HG02970 (cell line): ENCODE measurements around the gene KRT7.
A peak's percentile ranks its signal among the peaks of the same experiment; 100 is the strongest.
"Not testable (repeated sequence)": the region's sequence is repeated elsewhere in the genome, so short reads cannot be mapped to it uniquely, and the experiment has no call there.

Experiments used
- ATAC-seq: cut with Tn5 transposase; IDR thresholded peaks from one replicate; pipeline ENCODE4 v1.9.1; 2021; ENCODE audit warnings: mild to moderate bottlenecking, moderate library complexity, moderate number of reproducible peaks; ENCODE audit not compliant: unreplicated experiment, low FRiP score

KRT7 gene

GRCh38 chr12:52268212-52268611, 35.2 kb downstream of the KRT7 start:
- ATAC-seq = no peak

- ATAC-seq = no peak
Observed at GRCh38 chr12:52270541-52271070, 37.6 kb downstream of the KRT7 start.

- ATAC-seq = no peak
Observed at GRCh38 chr12:52271158-52271557, 38.1 kb downstream of the KRT7 start.

GRCh38 chr12:52274521-52275120, 41.6 kb downstream of the KRT7 start, which contains the start of gene KRT86:
TSS of gene KRT86 (plus strand) at chr12:52274645. CDS start at chr12:52301917, 27,272 bp downstream.
- ATAC-seq = no peak

- no peak for ATAC-seq
Observed at GRCh38 chr12:52275686-52276085, 42.6 kb downstream of the KRT7 start.

- no peak for ATAC-seq
Observed at GRCh38 chr12:52277486-52278245, 44.6 kb downstream of the KRT7 start.

- ATAC-seq = peak; percentile 78
Observed at GRCh38 chr12:52278575-52279421, 45.8 kb downstream of the KRT7 start.

GRCh38 chr12:52279422-52280318, 46.6 kb downstream of the KRT7 start:
- no peak for ATAC-seq

- no peak for ATAC-seq
Observed at GRCh38 chr12:52280319-52280795, 47.3 kb downstream of the KRT7 start.

GRCh38 chr12:52280796-52281560, 47.9 kb downstream of the KRT7 start:
- ATAC-seq = no peak

GRCh38 chr12:52284562-52285171, 51.6 kb downstream of the KRT7 start:
- ATAC-seq = no peak

GRCh38 chr12:52285172-52285745, 52.2 kb downstream of the KRT7 start:
- ATAC-seq = no peak

GRCh38 chr12:52285851-52286530, 52.9 kb downstream of the KRT7 start:
- no peak for ATAC-seq

GRCh38 chr12:52286857-52287785, 54.1 kb downstream of the KRT7 start:
- ATAC-seq = not testable (repeated sequence)

- ATAC-seq = not testable (repeated sequence)
Observed at GRCh38 chr12:52287816-52288805, 55.1 kb downstream of the KRT7 start.
